Measurements from ENCODE around the gene UTP11.

Gene UTP11

GRCh38 chr1:38014171-38014570 is 1.6 kb downstream of the UTP11 start:
- H3K27me3 ChIP-seq (ENCODE audit: insufficient read depth, poor library complexity, severe bottlenecking), result no peaks in the 10 kb centered on the region
- TF ChIP-seq GABPA (IDR thresholded peaks at IDR 0.05; ENCODE audit: low read depth) (no peak), CTCF (IDR thresholded peaks at IDR 0.05; ENCODE audit: insufficient read depth, low read length) (no peak), SPI1 (IDR thresholded peaks at IDR 0.05; ENCODE audit: borderline replicate concordance, low read depth) (no peak), REST (IDR thresholded peaks at IDR 0.05; ENCODE audit: insufficient replicate concordance, low read depth) (no peak), POLR2AphosphoS5 (IDR thresholded peaks at IDR 0.05; ENCODE audit: low read depth) (no peak)
- peak overlapping the region; percentile 73; the same call in 1 of the 2 replicates for H3K4me3 ChIP-seq (replicated peaks; ENCODE audit: insufficient read depth, low read length)
- H3K27ac ChIP-seq (replicated peaks), result no peak overlapping the region
- no peak for DNase-seq (ENCODE audit: low read depth in 1 of 2, low spot score in 1 of 2)

DNA sequence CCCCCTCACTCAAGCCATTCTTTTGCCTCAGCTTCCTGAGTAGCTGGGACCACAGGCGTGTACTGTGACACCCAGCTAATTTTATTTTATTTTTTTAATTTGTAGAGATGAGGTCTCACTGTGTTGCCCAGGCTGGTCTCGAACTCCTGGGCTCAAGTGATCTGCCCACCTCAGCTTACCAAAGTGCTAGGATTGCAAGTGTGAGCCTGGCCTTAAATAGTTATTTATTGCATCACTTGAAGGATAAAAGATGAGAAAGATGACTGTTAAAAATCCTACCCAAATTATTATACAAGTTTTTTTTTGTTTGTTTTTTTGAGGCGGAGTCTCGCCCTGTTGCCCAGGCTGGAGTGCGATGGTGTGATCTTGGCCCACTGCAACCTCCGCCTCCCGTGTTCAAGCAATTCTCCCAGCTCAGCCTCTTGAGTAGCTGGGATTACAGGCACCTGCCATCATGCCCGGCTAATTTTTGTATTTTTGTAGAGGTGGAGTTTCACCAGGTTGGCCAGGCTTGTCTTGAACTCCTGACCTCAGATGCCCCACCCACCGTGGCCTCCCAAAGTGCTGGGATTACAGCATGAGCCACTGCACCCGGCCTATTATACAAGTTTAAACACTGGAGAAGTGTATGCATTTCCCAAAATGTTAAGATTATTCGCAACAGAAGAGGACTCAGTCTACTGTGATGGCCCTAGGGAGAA is 2.3 kb downstream of the UTP11 start:
- H3K4me3 ChIP-seq (replicated peaks; ENCODE audit: insufficient read depth, low read length), result no peak overlapping the region
- TF ChIP-seq POLR2AphosphoS5 (IDR thresholded peaks at IDR 0.05; ENCODE audit: low read depth) (no peak), SPI1 (IDR thresholded peaks at IDR 0.05; ENCODE audit: borderline replicate concordance, low read depth) (no peak), CTCF (IDR thresholded peaks at IDR 0.05; ENCODE audit: insufficient read depth, low read length) (no peak), GABPA (IDR thresholded peaks at IDR 0.05; ENCODE audit: low read depth) (no peak)

GRCh38 chr1:38015978-38016725 is 3.6 kb downstream of the UTP11 start:
- Histone ChIP-seq H3K4me3 (replicated peaks; ENCODE audit: insufficient read depth, low read length) (no peak overlapping the region), H3K27ac (replicated peaks) (peak overlapping the region; percentile 14; the same call in 1 of the 2 replicates), H3K27me3 (ENCODE audit: insufficient read depth, poor library complexity, severe bottlenecking) (no peaks in the 10 kb centered on the region)
- DNase-seq (ENCODE audit: low read depth in 1 of 2, low spot score in 1 of 2), result no peak
- TF ChIP-seq CTCF (IDR thresholded peaks at IDR 0.05; ENCODE audit: insufficient read depth, low read length), result no peak
- no peak for TF ChIP-seq GABPA (IDR thresholded peaks at IDR 0.05; ENCODE audit: low read depth)
- no peak for TF ChIP-seq REST (IDR thresholded peaks at IDR 0.05; ENCODE audit: insufficient replicate concordance, low read depth)
- no peak for TF ChIP-seq SPI1 (IDR thresholded peaks at IDR 0.05; ENCODE audit: borderline replicate concordance, low read depth)
- TF ChIP-seq POLR2AphosphoS5 (IDR thresholded peaks at IDR 0.05; ENCODE audit: low read depth), result no peak

More for the DNA sequence above, 2.3 kb downstream of the UTP11 start:
- H3K27me3 ChIP-seq (ENCODE audit: insufficient read depth, poor library complexity, severe bottlenecking), result no peaks in the 10 kb centered on the region
- 0 out of 2 replicates have a peak overlapping the region, but pooled peaks have one; percentile 14 for H3K27ac ChIP-seq (replicated peaks)
- DNase-seq (ENCODE audit: low read depth in 1 of 2, low spot score in 1 of 2), result no peak

All from HL-60 (cell line).